IgD-negative memory B cell (primary cell): ENCODE measurements around the gene IQCN. TPM values are rescaled to one million over a fixed set of nuclear protein-coding genes. Genes with fewer than 3 reads are reported as not detected.
A peak's percentile ranks its signal among the peaks of the same experiment; 100 is the strongest.

Experiments used
- H3K27ac Mint-ChIP-seq, 3 donors: one replicate each; pipeline ENCODE4 v1.8.0; 2020 to 2022; ENCODE audit warnings: mild to moderate bottlenecking in 3 of 3, mixed read lengths in 3 of 3, moderate library complexity in 1 of 3
- H3K27me3 Mint-ChIP-seq: one replicate; pipeline ENCODE4 v1.8.0; 2021; ENCODE audit warnings: mixed read lengths
- H3K36me3 Mint-ChIP-seq: one replicate; pipeline ENCODE4 v1.8.0; 2020; ENCODE audit warnings: mild to moderate bottlenecking, mixed read lengths
- H3K4me1 Mint-ChIP-seq, 3 donors: one replicate each; pipeline ENCODE4 v1.8.0; 2020 to 2022; ENCODE audit warnings: mixed read lengths in 3 of 3, mild to moderate bottlenecking in 1 of 3
- H3K4me3 Mint-ChIP-seq, 4 donors: one replicate each; pipeline ENCODE4 v1.8.0; 2020 to 2022; ENCODE audit warnings: mild to moderate bottlenecking in 4 of 4, mixed read lengths in 4 of 4, moderate library complexity in 3 of 4
- H3K9me3 Mint-ChIP-seq, 3 donors: one replicate each; pipeline ENCODE4 v1.8.0; 2020 to 2021; ENCODE audit warnings: mixed read lengths in 3 of 3, mild to moderate bottlenecking in 1 of 3
- polyA plus RNA-seq: library from polyadenylated mRNA; unstranded; fragments of 300-500 nt; fragmentation: Illumina TruSeq; gene quantifications from one replicate; pipeline ENCODE4 v1.2.3, GENCODE V29; 2021

Gene IQCN
- polyA plus RNA-seq, 1 donor from 2014 or later = 1.4 TPM

GRCh38 chr19:18230941-18231734 lies 43.1 kb downstream of the IQCN start:
- Mint-ChIP-seq H3K9me3 (peaks cover 0 to 1% (median 0%) of the 10 kb centered on the region in 3 donors), H3K36me3 (no peaks in the 10 kb centered on the region), H3K4me3 (peak overlapping the region in 2 of 4 donors; percentile 72 to 75), H3K27me3 (peaks cover 59% of the 10 kb centered on the region), H3K27ac (peak overlapping the region in 1 of 3 donors; percentile 23), H3K4me1 (peaks cover 7 to 16% (median 13%) of the 10 kb centered on the region in 3 donors)

- peak overlapping the region in 1 of 3 donors; percentile 53 for H3K27ac Mint-ChIP-seq
- peak overlapping the region in 1 of 4 donors; percentile 65 for H3K4me3 Mint-ChIP-seq
- H3K4me1 Mint-ChIP-seq = peaks cover 8 to 20% (median 14%) of the 10 kb centered on the region in 3 donors
- H3K36me3 Mint-ChIP-seq = no peaks in the 10 kb centered on the region
- H3K27me3 Mint-ChIP-seq = peaks cover 64% of the 10 kb centered on the region
- H3K9me3 Mint-ChIP-seq = peaks cover 0 to 1% (median 0%) of the 10 kb centered on the region in 3 donors
Observed at GRCh38 chr19:18229915-18230314, 44.3 kb downstream of the IQCN start.

- H3K36me3 Mint-ChIP-seq = no peaks in the 10 kb centered on the region
- H3K27ac Mint-ChIP-seq = peak overlapping the region in 1 of 3 donors; percentile 76
- H3K4me1 Mint-ChIP-seq = peaks cover 11 to 23% (median 17%) of the 10 kb centered on the region in 3 donors
- peaks cover 66% of the 10 kb centered on the region for H3K27me3 Mint-ChIP-seq
- peak overlapping the region in 1 of 4 donors; percentile 65 for H3K4me3 Mint-ChIP-seq
- H3K9me3 Mint-ChIP-seq = peaks cover 0 to 1% (median 0%) of the 10 kb centered on the region in 3 donors
Observed at GRCh38 chr19:18229474-18229873, 44.8 kb downstream of the IQCN start.

DNA sequence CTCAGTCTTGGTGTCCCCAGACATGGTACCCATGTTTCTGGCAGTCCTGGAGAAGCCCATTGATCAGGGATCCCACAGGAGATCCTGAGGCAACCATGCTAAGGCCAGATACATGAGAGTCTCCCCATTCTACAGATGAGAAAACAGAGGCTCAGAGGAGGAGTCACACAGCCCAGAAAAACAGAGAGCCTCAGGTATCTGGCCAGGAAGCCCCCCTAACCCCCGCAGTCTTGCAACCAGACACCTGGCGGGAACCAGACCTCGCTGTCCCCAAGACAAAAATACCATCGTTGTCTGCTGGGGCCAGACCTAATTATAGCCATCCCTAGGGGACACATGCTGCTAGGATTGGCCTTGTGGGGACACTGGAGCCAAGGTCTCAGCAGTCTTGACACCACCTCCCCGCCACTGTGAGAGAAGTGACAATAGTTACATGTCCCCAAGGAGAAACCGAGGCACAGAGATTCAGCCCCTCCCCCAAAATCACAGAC lies 46.4 kb downstream of the IQCN start:
- Mint-ChIP-seq H3K4me1 (peaks cover 12 to 27% (median 21%) of the 10 kb centered on the region in 3 donors), H3K4me3 (no peak overlapping the region), H3K27ac (peak overlapping the region in 1 of 3 donors; percentile 74), H3K27me3 (peaks cover 58% of the 10 kb centered on the region), H3K9me3 (no peaks in the 10 kb centered on the region), H3K36me3 (no peaks in the 10 kb centered on the region)

GRCh38 chr19:18226956-18227780 lies 47.1 kb downstream of the IQCN start:
- Mint-ChIP-seq H3K4me1 (peaks cover 12 to 27% (median 17%) of the 10 kb centered on the region in 3 donors), H3K36me3 (no peaks in the 10 kb centered on the region), H3K27ac (peak overlapping the region in 2 of 3 donors; percentile 33 to 74), H3K9me3 (no peaks in the 10 kb centered on the region), H3K4me3 (peak overlapping the region in 1 of 4 donors; percentile 82), H3K27me3 (peaks cover 54% of the 10 kb centered on the region)

- H3K27ac Mint-ChIP-seq = peak within 1 kb of the TSS in 2 of 3 donors; percentile 67 to 74
- H3K36me3 Mint-ChIP-seq = no peaks in the 10 kb centered on the region
- no peaks in the 10 kb centered on the region for H3K9me3 Mint-ChIP-seq
- peaks cover 11 to 27% (median 12%) of the 10 kb centered on the region in 3 donors for H3K4me1 Mint-ChIP-seq
- peaks cover 55% of the 10 kb centered on the region for H3K27me3 Mint-ChIP-seq
- peak within 1 kb of the TSS in 2 of 4 donors; percentile 49 to 84 for H3K4me3 Mint-ChIP-seq
Observed at GRCh38 chr19:18225702-18226468, 48.4 kb downstream of the IQCN start, which contains the start of gene PDE4C. PDE4C (minus strand) TSS chr19:18226438; CDS start chr19:18226415, 23 bp downstream.

DNA sequence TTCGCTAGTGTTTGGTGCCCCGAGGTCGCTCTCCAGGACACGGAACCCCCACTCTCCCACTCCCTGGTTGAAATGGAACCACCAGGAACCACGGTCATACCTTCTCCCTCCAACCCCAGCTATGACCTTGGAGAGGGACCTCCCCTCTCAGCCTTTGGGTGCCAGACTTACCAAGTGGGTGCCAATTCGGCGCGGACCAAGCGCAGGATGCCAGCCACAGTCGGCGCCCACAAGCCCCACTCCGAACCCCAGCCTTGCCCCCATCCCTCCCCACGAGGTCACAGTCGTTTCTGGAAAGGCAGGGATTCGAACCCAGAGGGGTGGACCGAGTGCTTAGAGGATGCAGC lies 48.9 kb downstream of the IQCN start:
- H3K4me3 Mint-ChIP-seq = peak overlapping the region in 2 of 4 donors; percentile 49 to 84
- H3K36me3 Mint-ChIP-seq = no peaks in the 10 kb centered on the region
- H3K4me1 Mint-ChIP-seq = peaks cover 8 to 27% (median 12%) of the 10 kb centered on the region in 3 donors
- H3K27me3 Mint-ChIP-seq = peaks cover 59% of the 10 kb centered on the region
- peak overlapping the region in 1 of 3 donors; percentile 67 for H3K27ac Mint-ChIP-seq
- no peaks in the 10 kb centered on the region for H3K9me3 Mint-ChIP-seq

DNA sequence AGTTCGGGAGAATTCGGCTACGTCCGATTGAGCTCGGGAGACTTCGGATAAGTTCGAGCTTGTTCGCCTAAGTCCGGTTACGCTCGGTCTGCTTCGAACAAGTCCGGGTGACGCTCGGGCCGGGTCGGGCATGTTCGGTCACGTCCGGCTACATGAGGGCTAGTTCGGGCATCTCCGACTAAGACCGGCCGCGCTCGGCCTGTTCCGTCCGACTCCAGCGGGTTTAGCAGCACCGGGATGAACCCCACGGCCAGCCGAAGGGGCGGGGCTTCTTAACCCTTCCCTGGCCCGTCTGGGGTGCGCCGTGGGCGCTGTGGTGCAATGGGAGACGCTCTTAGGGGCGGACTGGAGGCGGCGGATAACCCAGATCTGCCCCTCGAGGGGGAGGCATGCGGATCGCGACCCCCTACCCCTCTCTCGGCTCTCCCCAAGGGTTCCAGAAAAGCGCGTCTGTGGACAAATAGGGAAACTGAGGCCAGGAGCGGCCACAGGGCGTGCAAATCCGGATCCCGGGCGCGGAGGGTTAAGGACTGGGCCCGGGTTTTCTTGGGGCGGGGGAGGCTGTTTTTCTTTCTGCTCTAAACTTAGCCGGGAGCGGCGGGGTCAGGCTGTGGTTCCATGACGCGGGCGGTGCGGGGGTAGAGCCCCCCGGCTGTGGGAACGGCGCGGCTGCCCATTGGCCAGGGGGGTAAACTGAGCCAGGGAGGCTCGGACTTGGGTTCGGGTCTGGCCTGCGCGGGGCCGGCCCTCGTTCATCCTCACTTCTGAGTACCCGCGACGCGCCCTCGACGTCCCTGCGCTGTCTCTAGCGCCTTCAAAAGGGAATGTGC lies 49.5 kb downstream of the IQCN start:
- Mint-ChIP-seq H3K27me3 (peaks cover 59% of the 10 kb centered on the region), H3K4me1 (peaks cover 8 to 25% (median 14%) of the 10 kb centered on the region in 3 donors), H3K9me3 (peaks cover 0 to 2% (median 0%) of the 10 kb centered on the region in 3 donors), H3K4me3 (peak overlapping the region; percentile 48 to 97 (median 82)), H3K27ac (peak overlapping the region in 2 of 3 donors; percentile 67 to 71), H3K36me3 (no peaks in the 10 kb centered on the region)

DNA sequence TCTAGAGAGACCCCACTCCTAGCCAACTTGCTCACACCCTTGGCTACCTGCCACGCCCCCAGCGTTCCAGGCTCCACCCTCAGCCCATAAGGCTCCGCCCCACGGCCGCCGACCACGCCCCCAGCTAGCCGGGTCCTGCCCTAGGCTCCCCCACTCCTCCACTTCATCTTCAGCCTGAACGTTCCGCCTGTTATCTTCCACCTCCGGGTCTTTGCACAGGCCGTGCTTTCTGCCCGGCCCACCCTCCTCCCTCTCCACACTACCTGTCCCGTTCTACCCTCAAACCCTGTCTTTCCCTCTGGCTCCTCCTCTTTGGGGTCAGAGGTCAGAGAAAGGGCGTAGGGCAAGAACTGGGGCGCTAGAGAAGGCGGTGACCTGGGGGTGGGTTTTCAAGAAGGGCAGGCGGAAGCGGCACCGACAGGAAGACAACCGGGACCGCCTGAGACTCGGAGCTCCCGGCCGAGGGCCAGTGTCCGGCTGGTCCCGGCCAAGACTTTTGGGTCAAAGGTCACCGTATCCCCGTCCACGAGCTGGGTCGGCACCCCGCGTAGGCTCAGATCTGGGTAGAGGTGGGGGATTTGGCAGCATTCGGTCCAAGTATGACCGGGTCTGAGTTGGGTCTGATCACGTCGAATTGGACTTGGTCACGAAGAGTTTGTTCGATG lies 50.3 kb downstream of the IQCN start:
- peak overlapping the region; percentile 48 to 97 (median 82) for H3K4me3 Mint-ChIP-seq
- H3K4me1 Mint-ChIP-seq = peaks cover 8 to 20% (median 15%) of the 10 kb centered on the region in 3 donors
- peak overlapping the region in 2 of 3 donors; percentile 35 to 71 for H3K27ac Mint-ChIP-seq
- no peaks in the 10 kb centered on the region for H3K36me3 Mint-ChIP-seq
- H3K9me3 Mint-ChIP-seq = peaks cover 0 to 2% (median 0%) of the 10 kb centered on the region in 3 donors
- peaks cover 56% of the 10 kb centered on the region for H3K27me3 Mint-ChIP-seq

DNA sequence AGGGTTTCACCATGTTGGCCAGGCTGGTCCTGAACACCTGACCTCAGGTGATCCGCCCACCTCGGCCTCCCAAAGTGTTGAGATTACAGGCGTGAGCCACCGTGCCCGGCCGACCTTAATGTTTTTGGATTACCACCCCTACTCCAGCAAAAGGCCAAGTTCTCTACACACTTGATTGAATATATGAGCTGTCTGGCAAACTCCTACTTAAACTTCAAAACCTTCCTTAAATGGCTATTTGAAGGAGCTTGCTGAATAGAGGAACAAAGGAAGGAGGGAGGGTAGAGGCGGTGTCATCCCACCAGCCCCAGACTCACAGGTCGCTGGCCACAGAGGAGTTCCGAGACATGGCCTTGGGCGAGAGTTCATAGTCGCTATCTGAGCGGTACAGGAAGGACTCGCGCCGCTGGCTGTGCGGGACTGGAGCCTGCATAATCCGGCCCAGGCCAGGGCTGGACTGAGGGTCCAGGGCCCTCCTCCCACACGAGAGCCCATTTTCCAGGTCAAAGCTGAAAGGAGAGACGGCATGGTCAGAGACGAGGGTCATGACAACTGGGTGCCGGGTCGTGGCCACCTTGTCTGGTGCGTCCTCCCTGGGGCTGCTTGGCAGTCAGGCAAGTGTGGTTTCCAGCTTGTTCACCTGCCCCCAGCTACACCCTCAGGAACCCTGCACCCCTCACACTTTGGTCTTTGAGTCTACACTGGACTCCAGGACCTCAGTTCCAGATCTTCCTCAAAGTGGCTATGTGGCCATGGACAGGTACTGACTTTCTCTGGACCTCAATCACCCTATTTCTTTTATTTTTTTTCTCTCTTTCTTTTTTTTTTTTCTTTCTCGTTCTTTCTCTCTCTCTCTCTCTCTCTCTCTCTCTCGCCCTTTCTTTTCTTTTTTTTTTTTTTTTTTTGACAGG lies 52.2 kb downstream of the IQCN start:
- Mint-ChIP-seq H3K27me3 (peaks cover 45% of the 10 kb centered on the region), H3K4me1 (peaks cover 8 to 16% (median 15%) of the 10 kb centered on the region in 3 donors), H3K4me3 (no peak overlapping the region), H3K9me3 (peaks cover 0 to 2% (median 0%) of the 10 kb centered on the region in 3 donors), H3K27ac (no peak overlapping the region), H3K36me3 (no peaks in the 10 kb centered on the region)

DNA sequence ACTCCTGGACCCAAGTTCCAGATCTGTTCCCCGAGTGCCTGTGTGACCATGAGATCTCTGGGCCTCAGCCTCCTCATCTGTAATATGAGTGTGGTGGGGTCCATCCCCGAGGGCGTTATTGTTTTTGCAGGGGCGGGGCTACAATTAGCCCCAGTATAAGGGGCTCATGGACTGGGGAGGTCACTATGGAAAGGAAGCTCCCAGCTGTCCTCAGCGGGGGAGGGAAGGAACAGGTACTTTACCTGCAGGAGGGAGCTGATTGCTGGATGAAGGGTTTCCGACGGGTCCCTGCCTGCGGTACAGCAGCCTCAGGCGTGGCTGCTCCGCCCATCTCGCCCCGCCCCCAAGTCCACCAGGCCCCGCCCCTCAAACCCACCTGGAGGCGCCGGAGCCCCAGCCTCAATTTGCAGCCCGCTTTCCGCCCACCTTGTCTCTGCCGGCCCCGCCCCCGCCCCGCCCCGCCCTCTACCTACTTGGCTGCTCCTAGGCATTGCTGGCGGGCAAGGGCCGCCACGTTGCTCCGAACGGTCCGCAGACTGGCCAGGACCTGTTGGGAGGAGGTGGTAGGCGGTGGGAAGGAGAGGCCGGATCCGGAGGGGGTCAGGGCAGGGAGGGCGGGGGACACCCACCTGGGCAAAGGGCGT lies 53.5 kb downstream of the IQCN start:
- H3K4me1 Mint-ChIP-seq = peaks cover 7 to 12% (median 9%) of the 10 kb centered on the region in 3 donors
- peaks cover 0 to 2% (median 0%) of the 10 kb centered on the region in 3 donors for H3K9me3 Mint-ChIP-seq
- peak overlapping the region in 1 of 3 donors; percentile 12 for H3K27ac Mint-ChIP-seq
- peaks cover 36% of the 10 kb centered on the region for H3K27me3 Mint-ChIP-seq
- no peaks in the 10 kb centered on the region for H3K36me3 Mint-ChIP-seq
- peak overlapping the region in 1 of 4 donors; percentile 17 for H3K4me3 Mint-ChIP-seq
